HG03066 (cell line): Measurements from ENCODE around the gene CCDC110.
A peak's percentile ranks its signal among the peaks of the same experiment; 100 is the strongest.
"Not testable (repeated sequence)": the region's sequence is repeated elsewhere in the genome, so short reads cannot be mapped to it uniquely, and the experiment has no call there.

Experiments
- ATAC-seq: cut with Tn5 transposase; IDR thresholded peaks from one replicate; pipeline ENCODE4 v1.9.1; 2021; ENCODE audit warnings: low read depth; ENCODE audit not compliant: unreplicated experiment

CCDC110 gene

GRCh38 chr4:185471235-185472102 is at the start of gene CCDC110:
TSS of gene CCDC110 (minus strand) at chr4:185471733. CDS start at chr4:185471683, 50 bp downstream.
- peak; percentile 89 for ATAC-seq

GRCh38 chr4:185520119-185520518 is 48.6 kb upstream of the CCDC110 start:
- ATAC-seq: no peak

DNA sequence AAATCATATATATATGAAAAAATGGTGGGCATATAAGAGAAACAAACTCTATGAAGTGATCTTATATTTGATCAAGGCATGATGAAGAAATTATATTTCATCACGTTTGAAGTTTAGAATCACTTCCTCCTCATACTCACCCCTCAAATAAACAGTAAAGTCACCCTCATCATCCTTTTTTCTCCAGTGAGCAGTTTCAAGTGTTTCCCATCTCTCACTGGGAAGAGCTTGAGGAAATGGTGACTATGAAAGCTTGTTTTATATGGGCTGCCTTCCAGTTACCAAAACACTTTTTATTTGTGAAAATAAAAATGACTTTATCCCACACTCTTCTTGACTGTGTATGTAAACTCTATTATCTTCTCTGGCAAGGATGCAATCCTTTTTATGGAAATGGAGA is 47.0 kb upstream of the CCDC110 start:
- no peak for ATAC-seq

DNA sequence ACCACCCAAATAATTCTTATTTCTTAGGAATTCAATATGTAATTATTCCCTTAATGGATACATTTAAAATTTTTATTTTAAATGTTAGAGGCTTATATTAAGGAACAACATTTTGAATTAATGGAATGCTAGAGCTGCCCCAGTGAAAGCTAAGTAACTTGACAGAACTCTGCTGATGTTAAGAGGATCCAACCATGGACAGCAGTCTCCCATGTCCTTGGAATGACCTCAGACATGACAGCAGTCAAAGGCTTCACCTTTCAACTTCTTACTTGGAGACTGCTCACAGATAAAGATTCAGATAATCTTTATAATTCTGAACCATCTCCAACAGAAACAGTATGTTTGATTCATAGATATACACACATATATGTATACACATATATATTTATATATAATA is 46.5 kb upstream of the CCDC110 start:
- ATAC-seq: no peak

DNA sequence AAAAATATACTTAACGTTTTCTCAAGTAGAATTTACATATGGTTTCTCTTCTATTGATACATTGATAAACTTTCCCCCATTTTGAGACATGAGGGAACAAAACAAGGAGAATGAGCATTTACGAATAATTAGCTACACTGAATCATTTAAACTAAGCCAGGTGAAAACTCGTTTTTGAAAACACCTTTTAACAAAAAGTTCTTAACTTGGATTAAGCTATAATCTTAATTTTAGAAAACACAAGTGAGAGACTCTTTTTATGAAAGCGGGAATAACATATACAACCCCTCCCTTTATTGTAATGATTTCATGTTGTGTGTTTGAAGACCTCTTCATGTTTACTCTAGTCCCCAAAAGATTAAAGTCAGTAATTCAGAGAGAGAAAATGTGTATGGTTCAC is 43.7 kb upstream of the CCDC110 start:
- ATAC-seq: no peak

DNA sequence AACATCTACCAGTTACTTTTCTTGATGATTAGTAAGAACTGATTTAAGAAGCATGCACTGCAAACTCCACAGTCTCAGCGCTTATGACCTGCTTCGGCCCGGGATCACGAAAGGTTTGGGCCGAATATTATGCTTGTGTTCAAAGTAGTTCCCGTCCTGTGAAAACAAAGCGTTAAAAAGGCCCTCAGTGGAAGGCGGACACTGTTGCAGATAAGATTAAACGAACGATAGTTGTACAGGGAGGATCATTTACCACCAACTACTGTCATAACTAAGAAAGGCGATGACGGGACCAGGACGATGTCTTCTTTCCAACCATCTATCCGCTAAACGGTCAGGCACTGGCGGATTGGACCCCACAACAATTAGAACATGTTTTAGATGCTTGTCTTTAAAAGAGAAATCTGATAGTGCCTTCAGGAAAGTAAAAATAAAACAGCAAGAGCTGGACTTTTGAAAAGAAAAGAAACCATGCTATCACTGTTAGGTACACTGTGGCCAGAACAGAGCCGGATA is 42.7 kb upstream of the CCDC110 start:
- no peak for ATAC-seq

GRCh38 chr4:185513489-185514181 is 42.1 kb upstream of the CCDC110 start:
- no peak for ATAC-seq

DNA sequence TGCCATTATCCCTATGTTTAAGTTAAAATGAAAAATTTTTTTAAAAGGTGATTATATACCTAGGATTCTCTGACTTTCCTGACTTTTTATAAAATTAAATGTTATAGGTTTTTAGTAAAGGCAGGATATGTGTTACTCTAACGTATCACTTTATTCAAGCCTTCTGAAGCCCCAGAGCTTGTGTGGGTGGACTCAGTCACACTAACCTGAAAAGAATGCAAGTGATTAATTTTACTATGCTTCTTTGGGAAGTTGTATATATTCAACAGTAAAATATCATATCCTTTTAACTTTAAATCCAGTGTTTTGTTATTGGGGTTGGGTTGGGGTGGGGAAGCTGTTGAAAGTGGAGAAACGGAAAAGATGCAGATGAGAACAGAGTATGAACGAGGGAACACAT is 41.0 kb upstream of the CCDC110 start:
- no peak for ATAC-seq

DNA sequence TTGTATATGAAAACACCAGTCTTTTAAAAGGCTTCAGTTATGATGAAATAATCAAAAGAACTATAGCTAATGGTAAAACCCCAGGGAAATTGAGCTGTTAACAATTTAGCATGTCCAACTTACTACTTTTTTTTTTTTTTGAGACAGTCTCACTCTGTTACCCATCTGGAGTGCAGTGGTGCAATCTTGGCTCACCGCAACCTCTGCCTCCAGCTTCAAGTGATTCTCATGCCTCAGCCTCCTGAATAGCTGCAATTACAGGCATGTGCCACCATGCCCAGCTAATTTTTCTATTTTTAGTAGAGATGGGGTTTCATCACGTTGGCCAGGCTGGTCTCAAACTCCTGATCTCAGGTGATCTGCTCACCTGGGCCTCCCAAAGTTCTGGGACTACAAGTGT is 39.7 kb upstream of the CCDC110 start:
- ATAC-seq: not testable (repeated sequence)

- no peak for ATAC-seq
These were observed 39.3 kb upstream of the CCDC110 start for GRCh38 chr4:185510806-185511205.

GRCh38 chr4:185508181-185508580 is 36.6 kb upstream of the CCDC110 start:
- ATAC-seq: no peak

GRCh38 chr4:185506422-185506821 is 34.9 kb upstream of the CCDC110 start:
- no peak for ATAC-seq

DNA sequence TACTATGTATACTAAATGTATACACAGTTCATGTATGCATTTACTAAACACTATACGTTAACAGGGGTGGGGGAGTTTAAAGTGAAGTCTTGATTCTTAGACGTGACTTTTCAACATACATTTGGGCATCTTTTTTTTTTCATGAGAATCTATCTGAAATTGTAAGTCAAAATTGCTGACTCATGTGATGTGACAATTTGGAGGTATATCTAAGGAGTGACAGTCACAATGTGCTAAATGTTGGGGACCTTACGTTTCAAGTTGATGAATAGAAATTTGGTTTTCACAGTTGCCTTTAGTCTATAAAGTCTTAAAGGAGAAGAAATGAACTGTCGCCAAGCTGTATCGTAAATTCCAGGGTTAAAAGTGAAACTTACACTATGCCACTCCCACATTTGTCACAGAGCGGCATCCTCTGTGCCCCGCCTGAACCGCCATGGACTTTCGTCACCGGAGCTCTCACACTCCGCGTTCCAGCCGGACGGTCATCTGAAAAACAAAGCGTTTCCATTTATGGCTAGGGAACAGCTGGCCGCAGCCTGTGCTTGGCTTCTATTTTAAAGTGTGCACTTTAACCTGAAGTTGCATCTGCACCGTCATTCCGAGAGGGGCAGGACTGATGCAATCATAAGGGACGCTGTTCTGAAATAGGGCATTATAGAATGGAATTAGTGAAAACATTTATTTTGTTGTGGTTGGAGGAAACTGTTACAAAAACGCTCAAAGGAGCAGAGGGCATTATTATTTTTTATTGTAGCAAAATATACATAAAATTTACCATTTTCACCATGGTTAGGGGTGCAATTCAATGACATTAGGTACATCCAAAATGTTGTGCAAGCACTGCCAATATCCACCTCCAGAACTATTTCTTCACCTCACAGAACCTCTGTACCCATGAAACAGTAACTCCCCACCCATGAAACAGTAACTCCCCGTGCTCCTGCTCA is 32.8 kb upstream of the CCDC110 start:
- no peak for ATAC-seq

GRCh38 chr4:185502386-185502785 is 30.9 kb upstream of the CCDC110 start:
- no peak for ATAC-seq

GRCh38 chr4:185500576-185500975 is 29.0 kb upstream of the CCDC110 start:
- no peak for ATAC-seq

- ATAC-seq: no peak
These were observed 28.5 kb upstream of the CCDC110 start for GRCh38 chr4:185500035-185500434.

- ATAC-seq: no peak
These were observed 17.1 kb upstream of the CCDC110 start for GRCh38 chr4:185488650-185489049.

GRCh38 chr4:185481401-185481800 is 9.9 kb upstream of the CCDC110 start:
- ATAC-seq: no peak

GRCh38 chr4:185480016-185480732 is 8.6 kb upstream of the CCDC110 start:
- peak; percentile 28 for ATAC-seq

- peak; percentile 90 for ATAC-seq
These were observed 8.0 kb upstream of the CCDC110 start for GRCh38 chr4:185479507-185479971.
